Measurements from ENCODE around the gene SPRED1.

DNA sequence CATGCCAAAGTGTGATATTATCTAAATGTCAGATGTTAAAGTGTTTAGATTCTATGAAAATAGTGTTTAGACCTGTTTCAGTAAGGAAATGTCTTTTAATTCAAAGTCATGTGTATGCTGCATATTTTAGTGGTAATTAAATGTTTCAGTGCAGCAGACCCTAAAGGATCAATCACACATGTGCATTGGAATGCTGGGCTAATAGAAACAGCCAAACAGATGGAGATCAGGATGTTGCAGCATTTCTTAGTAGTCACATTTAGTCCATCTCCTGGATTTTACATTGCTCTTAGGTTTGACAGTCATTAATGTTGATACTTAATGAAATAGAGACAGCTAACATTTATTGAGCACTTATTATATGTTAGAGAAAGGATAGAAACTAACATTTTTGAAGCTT lies 18.5 kb downstream of the SPRED1 start:
- TF ChIP-seq FOXA1 (IDR thresholded peaks at IDR 0.05) (no peak), BHLHE40 (IDR thresholded peaks at IDR 0.05; ENCODE audit: borderline replicate concordance) (no peak), NFRKB (IDR thresholded peaks at IDR 0.05) (no peak), FOXK2 (IDR thresholded peaks at IDR 0.05) (no peak)

Measured in HEK293T (cell line).